Measurements from ENCODE around the gene ADGRA3.

ADGRA3 gene, protein sequence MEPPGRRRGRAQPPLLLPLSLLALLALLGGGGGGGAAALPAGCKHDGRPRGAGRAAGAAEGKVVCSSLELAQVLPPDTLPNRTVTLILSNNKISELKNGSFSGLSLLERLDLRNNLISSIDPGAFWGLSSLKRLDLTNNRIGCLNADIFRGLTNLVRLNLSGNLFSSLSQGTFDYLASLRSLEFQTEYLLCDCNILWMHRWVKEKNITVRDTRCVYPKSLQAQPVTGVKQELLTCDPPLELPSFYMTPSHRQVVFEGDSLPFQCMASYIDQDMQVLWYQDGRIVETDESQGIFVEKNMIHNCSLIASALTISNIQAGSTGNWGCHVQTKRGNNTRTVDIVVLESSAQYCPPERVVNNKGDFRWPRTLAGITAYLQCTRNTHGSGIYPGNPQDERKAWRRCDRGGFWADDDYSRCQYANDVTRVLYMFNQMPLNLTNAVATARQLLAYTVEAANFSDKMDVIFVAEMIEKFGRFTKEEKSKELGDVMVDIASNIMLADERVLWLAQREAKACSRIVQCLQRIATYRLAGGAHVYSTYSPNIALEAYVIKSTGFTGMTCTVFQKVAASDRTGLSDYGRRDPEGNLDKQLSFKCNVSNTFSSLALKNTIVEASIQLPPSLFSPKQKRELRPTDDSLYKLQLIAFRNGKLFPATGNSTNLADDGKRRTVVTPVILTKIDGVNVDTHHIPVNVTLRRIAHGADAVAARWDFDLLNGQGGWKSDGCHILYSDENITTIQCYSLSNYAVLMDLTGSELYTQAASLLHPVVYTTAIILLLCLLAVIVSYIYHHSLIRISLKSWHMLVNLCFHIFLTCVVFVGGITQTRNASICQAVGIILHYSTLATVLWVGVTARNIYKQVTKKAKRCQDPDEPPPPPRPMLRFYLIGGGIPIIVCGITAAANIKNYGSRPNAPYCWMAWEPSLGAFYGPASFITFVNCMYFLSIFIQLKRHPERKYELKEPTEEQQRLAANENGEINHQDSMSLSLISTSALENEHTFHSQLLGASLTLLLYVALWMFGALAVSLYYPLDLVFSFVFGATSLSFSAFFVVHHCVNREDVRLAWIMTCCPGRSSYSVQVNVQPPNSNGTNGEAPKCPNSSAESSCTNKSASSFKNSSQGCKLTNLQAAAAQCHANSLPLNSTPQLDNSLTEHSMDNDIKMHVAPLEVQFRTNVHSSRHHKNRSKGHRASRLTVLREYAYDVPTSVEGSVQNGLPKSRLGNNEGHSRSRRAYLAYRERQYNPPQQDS (N-terminal part only)

DNA sequence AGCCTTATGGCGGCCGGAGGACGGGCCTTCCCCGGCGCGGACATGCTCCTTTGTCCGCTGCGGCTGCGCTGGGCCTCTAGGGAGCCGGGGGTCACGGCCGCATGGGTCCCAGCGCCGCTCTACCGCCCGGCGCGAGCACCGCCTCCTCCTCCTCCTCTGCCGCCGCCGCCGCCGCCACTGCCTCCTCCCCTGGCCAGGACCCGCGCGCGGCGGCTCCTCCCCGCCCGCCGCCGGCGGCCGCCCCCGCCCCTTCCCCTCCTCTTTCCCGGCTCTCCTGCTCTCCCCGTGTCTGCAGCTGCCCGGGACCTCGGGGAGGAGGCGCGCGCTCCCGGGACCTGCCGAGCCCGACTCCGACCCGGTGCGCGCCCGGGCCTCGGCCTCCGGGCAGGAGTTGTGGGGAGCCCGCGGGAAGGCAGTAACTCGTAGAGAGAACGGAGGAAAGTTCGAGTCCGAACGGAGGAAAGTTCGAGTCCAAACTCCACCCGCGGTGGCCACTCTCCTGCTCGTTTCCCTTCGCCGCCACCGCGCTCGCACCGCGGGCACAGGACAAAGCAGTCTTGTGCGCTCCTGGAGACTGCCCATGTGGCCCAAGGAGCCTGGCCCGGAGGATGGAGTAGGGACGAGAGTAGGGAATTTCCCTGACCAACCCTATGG lies at the start of gene ADGRA3:
TSS of gene ADGRA3 (minus strand) at position 179 of the 654 bp plus-strand sequence. CDS start 282 bp downstream, outside the sequence.
- Mint-ChIP-seq H3K4me1 (ENCODE audit: low read depth) (peaks cover 19% of the 10 kb centered on the region), H3K9me3 (ENCODE audit: low read depth) (no peaks in the 10 kb centered on the region), H3K36me3 (no peaks in the 10 kb centered on the region), H3K4me3 (peak within 1 kb of the TSS; percentile 99), H3K27ac (peak within 1 kb of the TSS; percentile 99), H3K27me3 (peaks cover 6% of the 10 kb centered on the region)

DNA sequence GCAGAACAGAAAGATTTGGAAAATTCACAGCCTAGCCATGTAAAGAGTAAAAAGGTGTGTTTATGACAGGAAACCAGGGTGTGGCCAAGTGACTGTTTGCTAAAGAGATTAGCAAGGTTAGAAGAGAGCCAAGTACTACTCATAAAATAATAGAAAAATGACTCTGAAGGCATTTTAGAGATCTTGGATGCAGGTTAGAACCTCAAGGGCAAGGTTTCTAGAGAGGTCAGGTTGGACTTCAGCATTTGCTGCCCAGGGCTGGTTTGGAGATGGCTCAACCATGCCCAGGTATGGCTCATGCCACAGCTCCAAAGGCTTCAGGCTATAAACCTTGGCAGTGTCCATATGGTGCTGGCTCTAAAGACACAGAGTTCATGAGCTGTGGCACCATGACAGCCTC lies 40.6 kb upstream of the ADGRA3 start:
- H3K27me3 Mint-ChIP-seq = no peaks in the 10 kb centered on the region
- H3K9me3 Mint-ChIP-seq (ENCODE audit: low read depth) = no peaks in the 10 kb centered on the region
- H3K27ac Mint-ChIP-seq = no peak overlapping the region
- no peaks in the 10 kb centered on the region for H3K4me1 Mint-ChIP-seq (ENCODE audit: low read depth)
- H3K36me3 Mint-ChIP-seq = no peaks in the 10 kb centered on the region
- no peak overlapping the region for H3K4me3 Mint-ChIP-seq

DNA sequence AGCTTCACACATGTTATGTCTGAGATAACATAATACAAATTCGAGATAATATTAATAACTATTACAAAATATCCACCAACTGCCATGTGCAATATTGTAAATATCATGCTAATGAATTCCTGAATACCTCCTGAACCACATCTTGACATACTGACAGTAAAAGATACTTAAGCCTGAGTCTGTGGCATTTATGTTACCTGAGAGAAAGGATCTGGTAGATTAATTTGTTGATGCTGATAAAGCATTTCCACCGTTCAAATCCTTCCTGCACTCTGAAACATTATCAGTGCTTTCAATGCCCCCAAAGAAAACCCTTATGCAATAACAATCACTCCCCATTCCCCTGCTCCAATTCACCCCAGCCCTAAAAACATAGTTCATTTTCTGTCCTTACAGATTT lies 38.8 kb upstream of the ADGRA3 start:
- no peaks in the 10 kb centered on the region for H3K9me3 Mint-ChIP-seq (ENCODE audit: low read depth)
- H3K4me1 Mint-ChIP-seq (ENCODE audit: low read depth) = no peaks in the 10 kb centered on the region
- no peaks in the 10 kb centered on the region for H3K27me3 Mint-ChIP-seq
- H3K27ac Mint-ChIP-seq = no peak overlapping the region
- no peak overlapping the region for H3K4me3 Mint-ChIP-seq
- H3K36me3 Mint-ChIP-seq = no peaks in the 10 kb centered on the region

DNA sequence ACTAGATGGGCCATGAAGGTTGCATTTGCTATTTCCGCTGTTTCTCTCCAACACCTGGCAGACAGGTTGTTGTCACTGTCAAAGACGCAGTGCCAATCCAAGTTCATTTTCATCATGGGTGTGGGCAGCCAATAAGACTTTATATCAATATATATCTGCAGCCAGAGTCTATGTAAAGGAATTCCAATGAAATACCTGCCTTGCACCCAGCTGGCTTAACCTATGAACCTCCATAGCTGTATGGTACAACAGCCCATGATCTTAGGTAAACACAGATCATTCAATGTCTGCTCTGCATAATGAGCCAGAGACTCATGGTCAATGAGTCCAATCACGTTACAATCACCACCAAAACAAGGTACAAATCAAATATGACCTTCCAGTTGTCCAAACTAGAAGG lies 37.7 kb upstream of the ADGRA3 start:
- Mint-ChIP-seq H3K4me1 (ENCODE audit: low read depth) (no peaks in the 10 kb centered on the region), H3K4me3 (no peak overlapping the region), H3K9me3 (ENCODE audit: low read depth) (no peaks in the 10 kb centered on the region), H3K36me3 (no peaks in the 10 kb centered on the region), H3K27me3 (no peaks in the 10 kb centered on the region), H3K27ac (no peak overlapping the region)

DNA sequence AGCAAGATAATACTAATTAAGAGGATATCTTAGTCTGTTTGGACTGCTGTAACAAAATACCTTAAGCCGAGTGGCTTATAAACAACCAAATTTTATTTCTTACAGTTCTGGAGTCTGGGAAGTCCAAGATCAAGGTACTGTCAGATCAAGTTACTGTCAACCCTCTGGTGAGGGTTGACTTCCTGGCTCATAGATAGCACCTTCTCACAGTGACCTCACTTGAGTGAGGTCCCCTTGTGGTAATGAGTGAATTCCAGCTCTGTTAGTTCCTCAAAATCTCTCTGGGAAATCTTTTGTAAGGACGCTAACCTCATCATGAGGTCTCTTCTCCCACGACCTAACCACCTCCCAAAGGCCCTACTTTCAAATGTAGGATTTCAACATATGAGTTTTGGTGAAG lies 36.9 kb upstream of the ADGRA3 start:
- no peaks in the 10 kb centered on the region for H3K27me3 Mint-ChIP-seq
- H3K27ac Mint-ChIP-seq = no peak overlapping the region
- H3K4me1 Mint-ChIP-seq (ENCODE audit: low read depth) = no peaks in the 10 kb centered on the region
- H3K9me3 Mint-ChIP-seq (ENCODE audit: low read depth) = no peaks in the 10 kb centered on the region
- H3K4me3 Mint-ChIP-seq = no peak overlapping the region
- H3K36me3 Mint-ChIP-seq = no peaks in the 10 kb centered on the region

DNA sequence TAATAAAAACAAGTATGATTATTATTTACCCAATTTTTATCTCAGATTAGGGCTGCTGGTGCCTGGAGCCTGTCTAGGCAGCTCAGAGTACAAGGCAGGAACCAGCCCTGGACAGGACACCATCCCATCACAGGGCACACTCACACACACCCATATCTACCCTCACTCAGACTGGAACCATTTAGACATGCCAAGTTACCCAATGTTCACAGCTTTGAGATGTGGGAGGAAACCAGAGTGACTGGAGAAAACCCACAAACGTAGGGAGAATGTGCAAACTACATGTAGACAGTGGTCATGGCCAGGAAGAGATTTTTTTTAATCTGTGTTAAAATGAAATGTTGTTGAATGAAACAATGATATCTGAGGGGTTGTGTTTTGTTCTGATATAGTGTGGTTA lies 35.7 kb upstream of the ADGRA3 start:
- H3K4me1 Mint-ChIP-seq (ENCODE audit: low read depth) = no peaks in the 10 kb centered on the region
- no peak overlapping the region for H3K4me3 Mint-ChIP-seq
- H3K27ac Mint-ChIP-seq = no peak overlapping the region
- H3K36me3 Mint-ChIP-seq = peaks cover 1% of the 10 kb centered on the region
- no peaks in the 10 kb centered on the region for H3K9me3 Mint-ChIP-seq (ENCODE audit: low read depth)
- H3K27me3 Mint-ChIP-seq = no peaks in the 10 kb centered on the region

DNA sequence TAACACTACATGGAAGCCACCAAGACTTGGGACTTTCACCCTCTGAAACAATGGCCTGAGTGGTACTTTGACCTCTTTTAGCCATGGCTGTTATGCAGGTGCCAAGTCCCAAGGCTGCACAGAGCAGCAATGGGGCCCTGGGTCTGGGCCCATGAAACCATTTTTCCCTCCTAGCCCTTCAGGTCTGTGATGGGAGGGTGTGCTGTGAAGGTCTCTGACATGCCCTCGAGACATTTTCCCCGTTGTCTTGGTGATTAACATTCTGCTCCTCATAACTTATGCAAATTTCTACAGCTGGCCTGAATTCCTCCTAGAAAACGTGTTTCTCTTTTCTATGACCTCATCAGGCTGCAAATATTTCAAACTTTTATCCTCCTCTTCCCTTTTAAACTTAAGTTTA lies 30.4 kb upstream of the ADGRA3 start:
- H3K4me3 Mint-ChIP-seq = no peak overlapping the region

DNA sequence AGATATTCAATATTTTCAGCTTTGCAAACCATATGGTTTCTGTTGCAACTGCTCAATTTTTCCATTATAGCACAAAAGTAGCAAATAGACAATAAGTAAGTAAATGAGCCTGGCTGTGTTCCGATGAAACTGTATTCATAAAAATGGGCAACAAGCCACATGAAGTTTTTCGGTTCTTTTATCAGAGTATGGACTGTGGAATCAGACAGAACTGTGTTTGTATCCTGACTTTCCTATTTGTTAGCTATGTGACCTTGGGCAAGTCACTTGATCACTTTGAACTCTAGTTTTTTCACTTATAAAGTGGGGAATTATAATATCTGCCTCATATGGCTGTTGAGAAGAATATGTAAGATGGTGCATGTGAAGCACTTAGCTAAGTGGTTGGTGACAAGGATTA lies 23.4 kb upstream of the ADGRA3 start:
- no peak overlapping the region for H3K4me3 Mint-ChIP-seq
- H3K9me3 Mint-ChIP-seq (ENCODE audit: low read depth) = peaks cover 9% of the 10 kb centered on the region
- H3K4me1 Mint-ChIP-seq (ENCODE audit: low read depth) = no peaks in the 10 kb centered on the region
- peaks cover 6% of the 10 kb centered on the region for H3K36me3 Mint-ChIP-seq
- H3K27me3 Mint-ChIP-seq = no peaks in the 10 kb centered on the region
- no peak overlapping the region for H3K27ac Mint-ChIP-seq

More for the DNA sequence above, 30.4 kb upstream of the ADGRA3 start:
- Mint-ChIP-seq H3K27ac (no peak overlapping the region), H3K9me3 (ENCODE audit: low read depth) (no peaks in the 10 kb centered on the region), H3K27me3 (no peaks in the 10 kb centered on the region), H3K36me3 (peaks cover 3% of the 10 kb centered on the region), H3K4me1 (ENCODE audit: low read depth) (no peaks in the 10 kb centered on the region)

DNA sequence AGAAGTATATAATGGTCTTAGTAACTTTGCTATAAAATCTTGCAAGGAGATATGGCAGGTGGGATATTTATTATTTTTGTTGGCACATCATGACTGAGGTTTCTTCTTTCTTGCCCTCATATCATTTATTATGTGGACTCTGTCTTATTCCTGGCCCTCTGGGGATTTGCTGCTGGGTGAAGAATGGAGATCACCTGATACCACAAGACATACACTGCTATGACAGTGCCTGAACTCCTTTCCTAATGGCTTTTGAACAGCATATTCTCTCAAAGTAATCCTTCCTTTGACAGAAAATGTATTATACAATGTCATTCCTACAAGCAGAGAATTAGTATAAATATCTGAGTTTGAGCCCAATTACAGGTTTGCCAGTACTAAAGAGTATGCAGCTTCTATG lies 22.0 kb upstream of the ADGRA3 start:
- Mint-ChIP-seq H3K36me3 (peaks cover 9% of the 10 kb centered on the region), H3K27ac (no peak overlapping the region), H3K27me3 (no peaks in the 10 kb centered on the region), H3K4me1 (ENCODE audit: low read depth) (no peaks in the 10 kb centered on the region), H3K4me3 (no peak overlapping the region), H3K9me3 (ENCODE audit: low read depth) (peaks cover 14% of the 10 kb centered on the region)

DNA sequence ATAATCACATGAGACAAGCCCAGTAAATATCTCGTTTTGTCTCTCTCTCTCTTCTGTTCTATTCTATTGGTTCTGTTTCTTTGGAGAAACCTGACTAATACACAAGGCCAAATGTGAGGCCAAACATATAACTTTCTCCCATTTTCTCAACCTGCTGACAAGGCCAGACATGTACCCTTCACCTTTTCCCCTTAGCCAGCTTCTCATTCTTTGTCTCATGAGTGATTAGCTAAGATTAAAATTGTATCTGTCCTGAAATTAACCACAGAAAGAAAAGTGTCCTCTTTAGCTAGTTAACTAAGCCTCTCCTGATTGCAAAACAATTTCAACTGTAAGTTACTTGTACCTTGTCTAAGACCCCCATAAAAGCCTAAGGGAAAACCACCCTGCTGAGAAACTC lies 18.5 kb upstream of the ADGRA3 start:
- Mint-ChIP-seq H3K4me1 (ENCODE audit: low read depth) (no peaks in the 10 kb centered on the region), H3K9me3 (ENCODE audit: low read depth) (peaks cover 26% of the 10 kb centered on the region), H3K4me3 (no peak overlapping the region), H3K27ac (no peak overlapping the region), H3K36me3 (peaks cover 15% of the 10 kb centered on the region), H3K27me3 (no peaks in the 10 kb centered on the region)

DNA sequence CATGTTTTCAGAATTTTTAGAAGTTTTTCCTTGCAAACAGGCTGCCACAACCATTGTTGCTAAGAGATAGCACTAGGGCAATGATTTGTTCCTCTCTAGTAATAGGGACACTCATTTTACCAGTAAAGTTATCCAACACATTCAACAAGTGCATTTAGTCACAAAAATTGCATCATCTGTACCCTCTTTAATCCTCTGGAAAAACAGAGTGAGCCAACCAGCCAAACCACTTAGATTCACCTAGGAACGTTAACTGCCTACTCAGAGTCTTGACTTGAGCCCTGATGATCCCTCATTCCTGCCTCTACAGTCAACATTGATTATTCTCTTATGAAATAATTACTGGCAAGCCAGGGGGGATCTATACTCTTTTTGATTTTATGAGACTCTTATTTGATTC lies 17.0 kb upstream of the ADGRA3 start:
- Mint-ChIP-seq H3K4me1 (ENCODE audit: low read depth) (no peaks in the 10 kb centered on the region), H3K9me3 (ENCODE audit: low read depth) (peaks cover 26% of the 10 kb centered on the region), H3K36me3 (peaks cover 15% of the 10 kb centered on the region), H3K4me3 (no peak overlapping the region), H3K27ac (no peak overlapping the region), H3K27me3 (no peaks in the 10 kb centered on the region)

DNA sequence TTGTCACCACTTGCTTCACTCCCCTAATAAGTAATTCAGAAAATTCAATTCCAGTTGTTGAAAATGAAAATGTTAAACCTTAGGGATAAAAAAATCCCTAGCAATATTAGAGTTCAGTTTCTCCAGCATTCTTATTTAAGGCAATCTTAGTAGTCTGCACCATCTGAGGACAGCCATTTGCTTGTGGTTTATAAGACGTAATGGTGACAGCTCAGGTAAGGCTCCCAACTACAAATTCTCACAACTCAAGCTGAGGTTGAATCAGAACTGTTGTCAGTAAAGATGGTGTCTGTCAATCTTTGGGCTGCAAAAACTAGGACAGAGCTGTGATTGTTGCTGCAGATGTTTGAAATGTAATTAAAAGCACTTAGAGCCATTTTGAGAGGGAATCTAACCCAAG lies 16.3 kb upstream of the ADGRA3 start:
- peaks cover 15% of the 10 kb centered on the region for H3K36me3 Mint-ChIP-seq
- H3K9me3 Mint-ChIP-seq (ENCODE audit: low read depth) = peaks cover 26% of the 10 kb centered on the region
- no peak overlapping the region for H3K27ac Mint-ChIP-seq
- H3K27me3 Mint-ChIP-seq = no peaks in the 10 kb centered on the region
- H3K4me3 Mint-ChIP-seq = no peak overlapping the region
- H3K4me1 Mint-ChIP-seq (ENCODE audit: low read depth) = no peaks in the 10 kb centered on the region

DNA sequence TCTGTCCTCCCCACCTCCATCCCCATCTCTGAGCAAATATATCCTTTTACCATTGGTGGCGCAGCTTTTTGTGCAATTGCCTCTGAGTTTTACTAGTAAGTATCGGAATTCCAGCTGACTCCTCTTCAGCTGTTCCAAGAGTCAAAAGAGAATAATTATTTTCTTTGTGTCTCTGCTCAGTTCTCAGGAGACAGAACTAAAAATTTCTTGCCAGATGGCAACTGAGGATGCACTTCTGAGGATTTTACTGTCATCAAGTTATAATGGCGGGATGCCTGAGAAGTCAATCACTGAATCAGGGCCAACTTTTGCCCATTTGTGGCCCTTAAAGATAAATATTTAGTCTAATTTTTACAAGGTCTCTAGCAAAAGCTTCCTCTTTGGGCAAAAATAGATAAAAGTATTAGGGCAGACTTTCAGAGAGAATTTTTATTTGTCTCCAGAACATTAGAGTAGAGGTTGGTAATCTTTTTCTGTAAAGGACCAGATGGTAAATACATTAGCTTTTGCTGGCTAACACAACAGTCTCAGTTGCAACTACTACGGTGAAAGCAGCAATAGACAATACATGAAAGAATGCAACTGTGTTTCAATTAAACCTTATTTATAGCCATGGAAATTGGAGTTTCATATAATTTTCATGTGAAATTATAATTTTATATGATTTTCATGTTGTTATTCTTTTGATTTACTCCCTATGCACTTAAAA lies 15.6 kb upstream of the ADGRA3 start:
- H3K27me3 Mint-ChIP-seq = no peaks in the 10 kb centered on the region
- H3K4me3 Mint-ChIP-seq = no peak overlapping the region
- no peak overlapping the region for H3K27ac Mint-ChIP-seq
- peaks cover 26% of the 10 kb centered on the region for H3K9me3 Mint-ChIP-seq (ENCODE audit: low read depth)
- peaks cover 15% of the 10 kb centered on the region for H3K36me3 Mint-ChIP-seq
- H3K4me1 Mint-ChIP-seq (ENCODE audit: low read depth) = no peaks in the 10 kb centered on the region

DNA sequence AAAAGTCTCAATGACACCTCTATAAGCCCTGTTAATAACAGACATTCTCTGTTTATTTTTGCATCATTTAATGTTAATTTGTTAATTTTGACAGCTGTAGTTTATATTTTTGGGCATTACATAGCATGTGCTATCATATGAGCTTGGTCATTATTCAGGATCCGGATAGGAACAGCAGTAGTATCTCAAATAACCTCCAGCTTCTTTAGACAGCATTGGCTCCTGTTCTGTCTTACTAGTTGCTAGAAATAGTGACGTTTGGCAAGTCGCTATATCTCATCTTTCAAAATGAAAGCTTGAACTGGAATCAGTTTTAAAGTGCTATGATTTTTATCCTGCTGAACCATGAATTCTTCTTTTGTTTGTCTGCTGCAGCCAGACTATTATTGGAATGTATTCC lies 9.0 kb upstream of the ADGRA3 start:
- Mint-ChIP-seq H3K4me1 (ENCODE audit: low read depth) (no peaks in the 10 kb centered on the region), H3K4me3 (no peak overlapping the region), H3K36me3 (no peaks in the 10 kb centered on the region), H3K9me3 (ENCODE audit: low read depth) (no peaks in the 10 kb centered on the region), H3K27me3 (no peaks in the 10 kb centered on the region), H3K27ac (no peak overlapping the region)

All from activated naive CD8-positive, alpha-beta T cell (primary cell).